DMS53 treated with DMSO at 0.1 percent for 48 hours (cell line): ENCODE results near the gene TRNP1.
"Not testable (repeated sequence)": the region's sequence is repeated elsewhere in the genome, so short reads cannot be mapped to it uniquely, and the experiment has no call there.

Experiments
- DNase-seq: peaks from one replicate; lab custom pipeline; 2025; ENCODE audit not compliant: unreplicated experiment; lab: John Stamatoyannopoulos, UW

The TRNP1 gene

GRCh38 chr1:26993237-26994019, at the start of gene TRNP1:
TSS of gene TRNP1 (plus strand) at chr1:26993692. CDS start at chr1:26993787, 95 bp downstream.
- peak; percentile 59 for DNase-seq

GRCh38 chr1:26945138-26945537, 48.4 kb upstream of the TRNP1 start:
- no peak for DNase-seq

GRCh38 chr1:26945728-26946127, 47.8 kb upstream of the TRNP1 start:
- no peak for DNase-seq

- no peak for DNase-seq
These were observed 47.2 kb upstream of the TRNP1 start for GRCh38 chr1:26946270-26946669.

- DNase-seq = not testable (repeated sequence)
These were observed 44.8 kb upstream of the TRNP1 start for GRCh38 chr1:26948725-26949057.

- DNase-seq = no peak
These were observed 44.1 kb upstream of the TRNP1 start for GRCh38 chr1:26949266-26949925.

- no peak for DNase-seq
These were observed 43.6 kb upstream of the TRNP1 start for GRCh38 chr1:26949926-26950319.

GRCh38 chr1:26950602-26951001, 42.9 kb upstream of the TRNP1 start:
- no peak for DNase-seq

- no peak for DNase-seq
These were observed 42.3 kb upstream of the TRNP1 start for GRCh38 chr1:26951216-26951615.

GRCh38 chr1:26951821-26952497, 41.5 kb upstream of the TRNP1 start:
- DNase-seq = no peak

GRCh38 chr1:26953374-26953773, 40.1 kb upstream of the TRNP1 start:
- no peak for DNase-seq

GRCh38 chr1:26956321-26956720, 37.2 kb upstream of the TRNP1 start:
- no peak for DNase-seq

- no peak for DNase-seq
These were observed 36.2 kb upstream of the TRNP1 start for GRCh38 chr1:26957306-26957705.

GRCh38 chr1:26959270-26959669, 34.2 kb upstream of the TRNP1 start:
- no peak for DNase-seq

- peak; percentile 80 for DNase-seq
These were observed 33.5 kb upstream of the TRNP1 start, which contains the start of gene KDF1 for GRCh38 chr1:26959722-26960624. TSS of gene KDF1 (minus strand) at chr1:26960468. CDS start at chr1:26952380, 8,088 bp downstream.

GRCh38 chr1:26960625-26960966, 32.9 kb upstream of the TRNP1 start:
- DNase-seq = no peak

GRCh38 chr1:26961826-26962225, 31.7 kb upstream of the TRNP1 start:
- DNase-seq = peak; percentile 37

- no peak for DNase-seq
These were observed 28.3 kb upstream of the TRNP1 start for GRCh38 chr1:26965213-26965612.

- DNase-seq = no peak
These were observed 27.9 kb upstream of the TRNP1 start for GRCh38 chr1:26965628-26966027.

- no peak for DNase-seq
These were observed 22.7 kb upstream of the TRNP1 start for GRCh38 chr1:26970810-26971209.

GRCh38 chr1:26971590-26971989, 21.9 kb upstream of the TRNP1 start:
- no peak for DNase-seq
